Subcutaneous abdominal adipose tissue (tissue), 5 donors: ENCODE results near the gene IDI1.

Source experiments
- H3K27ac ChIP-seq: one replicate; pipeline ENCODE4 v1.7.0; 2013; ENCODE audit warnings: low read depth, mild to moderate bottlenecking, inconsistent platforms, low read length, moderate library complexity
- H3K27me3 ChIP-seq, 5 donors: one replicate each; pipeline ENCODE4 v1.7.0; 2013; ENCODE audit warnings: low read length in 5 of 5, inconsistent platforms in 1 of 5; ENCODE audit not compliant: control insufficient read depth in 5 of 5, insufficient read depth in 4 of 5
- H3K36me3 ChIP-seq, 5 donors: one replicate each; pipeline ENCODE4 v1.7.0; 2013; ENCODE audit warnings: low read length in 5 of 5; ENCODE audit not compliant: control insufficient read depth in 5 of 5, insufficient read depth in 5 of 5
- H3K4me1 ChIP-seq, 5 donors: one replicate each; pipeline ENCODE4 v1.7.0; 2013; ENCODE audit warnings: low read length in 5 of 5, mild to moderate bottlenecking in 3 of 5, moderate library complexity in 1 of 5; ENCODE audit not compliant: control insufficient read depth in 5 of 5, insufficient read depth in 5 of 5
- H3K4me3 ChIP-seq, 5 donors: one replicate each; pipeline ENCODE4 v1.7.0; 2013; ENCODE audit warnings: low read length in 5 of 5, low read depth in 1 of 5
- H3K9ac ChIP-seq, 5 donors: one replicate each; pipeline ENCODE4 v1.7.0; 2013; ENCODE audit warnings: low read length in 5 of 5, mild to moderate bottlenecking in 4 of 5, moderate library complexity in 3 of 5
- H3K9me3 ChIP-seq, 5 donors: one replicate each; pipeline ENCODE4 v1.7.0; 2013; ENCODE audit warnings: low read length in 5 of 5; ENCODE audit not compliant: control insufficient read depth in 5 of 5
- donor health status: healthy.
- donor health status: healthy.
- donor health status: healthy.
- donor health status: healthy.
- donor health status: healthy.

Gene IDI1

DNA sequence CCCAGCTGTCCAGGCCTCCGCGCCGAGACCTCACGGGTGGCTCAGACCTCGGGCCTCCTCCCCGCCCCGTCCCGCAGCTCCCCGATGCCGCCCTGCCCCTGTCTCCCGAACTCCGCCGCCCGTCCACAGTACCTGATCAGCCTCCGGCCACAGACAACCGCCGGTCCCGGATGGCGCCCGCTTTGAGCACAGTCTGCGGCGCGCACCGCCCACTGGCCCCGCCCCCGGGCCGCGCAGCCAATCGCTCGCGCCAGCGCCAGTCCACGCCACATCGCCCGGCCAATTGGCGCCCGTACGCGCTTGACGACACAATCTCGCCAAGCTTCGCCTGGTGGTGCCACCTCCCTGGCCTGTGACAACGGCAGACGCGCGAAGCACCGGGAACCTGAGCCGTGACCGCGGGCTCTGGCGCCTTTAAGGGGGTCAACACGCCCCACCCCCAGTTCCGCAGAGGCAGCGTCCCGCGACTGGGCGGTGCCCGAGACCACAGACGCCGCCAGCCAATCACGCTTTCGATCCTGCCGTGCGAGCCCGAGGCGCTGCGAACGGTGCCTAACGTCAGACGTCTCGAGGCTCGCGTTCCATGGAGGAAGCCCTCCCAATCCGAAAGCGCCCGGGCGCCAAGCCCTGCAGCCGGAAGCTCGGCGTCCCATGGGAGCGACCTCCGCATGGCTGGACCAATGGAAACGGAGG is at the start of gene IDI1:
IDI1 (minus strand) TSS at position 388 of the 693 bp plus-strand sequence; CDS start at position 272, 116 bp downstream.
- Histone ChIP-seq H3K27me3 (no peaks in the 10 kb centered on the region), H3K27ac (peak within 1 kb of the TSS; percentile 96), H3K4me1 (peaks cover 2 to 48% (median 42%) of the 10 kb centered on the region in 5 donors), H3K36me3 (peaks cover 12 to 27% (median 12%) of the 10 kb centered on the region in 5 donors), H3K9ac (peak within 1 kb of the TSS; percentile 71 to 92 (median 76)), H3K4me3 (peak within 1 kb of the TSS; percentile 85 to 97 (median 94)), H3K9me3 (no peaks in the 10 kb centered on the region)

DNA sequence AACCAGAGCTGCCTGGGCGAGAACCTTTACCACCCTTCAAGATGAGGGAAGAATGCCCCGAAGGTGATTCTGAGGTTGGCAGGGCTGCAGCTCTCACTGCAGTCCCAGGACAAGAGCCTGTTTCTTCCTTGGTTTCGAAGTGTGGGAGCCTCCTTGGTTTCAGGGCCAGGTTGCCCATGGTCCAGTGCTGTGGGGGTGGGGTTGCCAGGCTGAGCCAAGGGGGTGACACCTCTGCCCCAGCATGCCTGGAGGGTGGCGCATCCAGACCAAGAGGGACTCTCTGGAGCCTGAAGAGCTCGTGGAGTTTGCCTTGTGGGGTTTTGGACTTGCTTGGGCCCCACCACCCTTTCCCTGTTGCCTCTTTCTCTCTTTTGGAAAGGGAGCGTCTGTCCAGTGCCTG is 48.5 kb upstream of the IDI1 start:
- H3K4me3 ChIP-seq: no peak overlapping the region
- H3K27me3 ChIP-seq: no peaks in the 10 kb centered on the region
- peaks cover 16 to 91% (median 81%) of the 10 kb centered on the region in 5 donors for H3K36me3 ChIP-seq
- H3K9ac ChIP-seq: no peak overlapping the region
- peaks cover 0 to 7% (median 0%) of the 10 kb centered on the region in 5 donors for H3K4me1 ChIP-seq
- no peak overlapping the region for H3K27ac ChIP-seq
- peaks cover 0 to 3% (median 0%) of the 10 kb centered on the region in 5 donors for H3K9me3 ChIP-seq

DNA sequence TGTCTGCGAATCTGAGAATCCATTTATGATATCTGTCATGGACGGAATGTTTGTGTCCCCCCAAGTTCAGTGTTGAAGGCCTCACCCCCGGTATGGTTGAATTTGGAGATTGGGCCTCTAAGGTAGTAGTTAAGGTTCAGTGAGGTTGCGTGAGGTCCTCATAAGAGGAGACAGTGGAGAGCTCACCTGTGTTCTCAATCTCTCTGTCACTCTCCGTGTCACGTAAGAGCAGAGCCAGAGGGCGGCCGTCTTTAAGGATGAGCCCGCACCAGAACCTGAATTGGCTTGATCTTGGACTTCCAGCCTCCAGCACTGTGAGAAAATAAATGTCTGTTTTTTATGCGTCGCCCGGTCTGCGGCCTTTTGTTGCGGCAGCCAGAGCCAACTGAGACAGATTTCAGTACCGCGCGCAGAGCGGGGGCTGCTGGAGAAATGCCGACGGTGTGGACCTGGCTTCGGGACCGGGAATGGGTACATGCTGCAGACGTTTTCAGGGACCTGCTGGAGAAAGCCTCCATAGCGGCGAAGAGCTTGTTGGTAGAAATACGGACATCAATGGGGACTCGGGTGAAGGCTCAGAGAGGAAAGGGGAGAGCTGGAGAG is 47.5 kb upstream of the IDI1 start:
- H3K27ac ChIP-seq: no peak overlapping the region
- H3K4me3 ChIP-seq: no peak overlapping the region
- H3K36me3 ChIP-seq: peaks cover 16 to 85% (median 73%) of the 10 kb centered on the region in 5 donors
- H3K27me3 ChIP-seq: no peaks in the 10 kb centered on the region
- H3K9ac ChIP-seq: no peak overlapping the region
- no peaks in the 10 kb centered on the region for H3K4me1 ChIP-seq
- no peaks in the 10 kb centered on the region for H3K9me3 ChIP-seq

DNA sequence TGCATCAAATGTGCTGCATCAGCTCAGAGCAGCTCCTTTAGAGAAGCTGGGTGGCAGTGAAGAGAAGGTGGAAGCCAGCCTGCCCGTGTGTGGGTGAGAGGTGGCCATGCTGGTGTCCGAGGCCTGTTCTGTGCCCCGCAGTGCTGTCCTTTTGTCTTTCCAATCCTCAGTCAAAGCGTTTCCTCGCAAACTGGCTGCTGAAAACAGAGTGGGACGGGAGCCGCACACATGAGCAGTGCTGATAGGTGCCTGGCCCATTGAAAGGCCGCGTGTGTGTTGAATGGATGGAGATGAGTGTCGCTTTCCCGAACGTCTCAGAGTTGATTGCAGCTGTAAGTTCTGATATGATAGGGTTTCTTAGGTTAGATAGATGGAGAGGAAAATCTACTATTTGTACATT is 46.6 kb upstream of the IDI1 start:
- Histone ChIP-seq H3K4me1 (no peaks in the 10 kb centered on the region), H3K9me3 (no peaks in the 10 kb centered on the region), H3K27me3 (no peaks in the 10 kb centered on the region), H3K9ac (no peak overlapping the region), H3K4me3 (no peak overlapping the region), H3K36me3 (peaks cover 16 to 85% (median 73%) of the 10 kb centered on the region in 5 donors), H3K27ac (no peak overlapping the region)

DNA sequence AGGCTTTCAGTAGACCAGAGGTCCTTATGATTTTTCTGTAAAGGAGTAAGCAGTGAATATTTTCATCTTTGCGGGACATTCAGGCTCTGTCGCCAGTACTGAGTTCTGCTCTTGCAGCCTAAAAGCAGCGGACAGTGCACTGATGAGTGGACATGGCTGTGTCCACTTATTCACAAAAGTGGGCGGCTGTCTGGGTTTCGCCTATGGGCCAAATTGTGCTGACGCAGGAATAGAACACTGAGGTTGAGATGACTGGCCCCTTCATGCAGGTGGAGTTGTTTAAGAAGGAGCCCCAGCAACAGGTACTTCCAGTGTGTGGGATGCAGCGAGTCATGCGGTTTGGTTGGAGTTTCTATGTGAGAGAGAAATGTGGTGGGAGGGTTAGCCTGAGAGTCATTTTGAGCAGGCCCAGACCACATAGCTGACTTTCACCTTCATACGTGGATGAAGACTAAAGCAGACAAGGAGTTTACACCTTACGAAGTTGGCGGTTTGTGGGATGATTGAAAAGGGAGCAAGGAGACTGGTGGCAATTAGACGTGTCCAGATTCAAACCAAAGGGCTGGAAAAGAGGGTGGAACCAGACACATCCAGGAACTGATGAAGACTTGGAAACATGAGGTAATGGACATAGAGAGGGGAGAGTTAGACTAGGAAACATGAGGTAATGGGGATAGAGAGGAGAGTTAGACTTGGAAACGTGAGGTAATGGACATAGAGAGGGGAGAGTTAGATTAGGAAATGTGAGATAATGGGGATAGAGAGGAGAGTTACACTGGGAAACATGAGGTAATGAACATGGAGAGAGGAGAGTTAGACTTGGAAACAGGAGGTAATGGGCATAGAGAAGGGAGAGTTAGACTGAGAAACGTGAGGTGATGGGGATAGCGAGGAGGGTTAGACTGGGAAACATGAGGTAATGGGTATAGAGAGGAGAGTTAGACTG is 45.5 kb upstream of the IDI1 start:
- no peaks in the 10 kb centered on the region for H3K27me3 ChIP-seq
- no peak overlapping the region for H3K27ac ChIP-seq
- no peak overlapping the region for H3K9ac ChIP-seq
- H3K4me1 ChIP-seq: peaks cover 0 to 2% (median 0%) of the 10 kb centered on the region in 5 donors
- no peaks in the 10 kb centered on the region for H3K9me3 ChIP-seq
- peaks cover 16 to 85% (median 72%) of the 10 kb centered on the region in 5 donors for H3K36me3 ChIP-seq
- no peak overlapping the region for H3K4me3 ChIP-seq

DNA sequence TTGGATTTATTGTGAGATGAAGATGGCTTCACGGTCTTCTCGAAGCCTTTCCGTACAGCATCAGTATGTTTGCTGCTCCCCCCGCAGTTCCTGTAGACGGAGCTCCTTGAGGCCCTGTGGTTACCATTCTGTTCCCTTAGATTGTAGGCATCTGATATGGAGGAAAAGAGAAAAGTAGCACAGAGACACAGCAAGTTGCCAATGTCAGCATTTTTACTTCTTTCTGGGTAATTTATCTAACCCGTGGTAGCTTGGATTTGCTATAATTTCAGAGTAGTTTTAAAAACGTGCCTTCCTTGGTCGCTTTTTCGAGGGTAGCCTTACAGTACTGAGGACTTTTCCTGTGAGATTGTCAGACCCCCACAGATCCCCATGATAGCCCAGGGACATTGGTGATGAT is 44.8 kb upstream of the IDI1 start:
- H3K27me3 ChIP-seq: no peaks in the 10 kb centered on the region
- H3K9ac ChIP-seq: no peak overlapping the region
- H3K9me3 ChIP-seq: no peaks in the 10 kb centered on the region
- H3K4me3 ChIP-seq: no peak overlapping the region
- no peak overlapping the region for H3K27ac ChIP-seq
- H3K4me1 ChIP-seq: peaks cover 0 to 8% (median 0%) of the 10 kb centered on the region in 5 donors
- H3K36me3 ChIP-seq: peaks cover 13 to 85% (median 72%) of the 10 kb centered on the region in 5 donors

DNA sequence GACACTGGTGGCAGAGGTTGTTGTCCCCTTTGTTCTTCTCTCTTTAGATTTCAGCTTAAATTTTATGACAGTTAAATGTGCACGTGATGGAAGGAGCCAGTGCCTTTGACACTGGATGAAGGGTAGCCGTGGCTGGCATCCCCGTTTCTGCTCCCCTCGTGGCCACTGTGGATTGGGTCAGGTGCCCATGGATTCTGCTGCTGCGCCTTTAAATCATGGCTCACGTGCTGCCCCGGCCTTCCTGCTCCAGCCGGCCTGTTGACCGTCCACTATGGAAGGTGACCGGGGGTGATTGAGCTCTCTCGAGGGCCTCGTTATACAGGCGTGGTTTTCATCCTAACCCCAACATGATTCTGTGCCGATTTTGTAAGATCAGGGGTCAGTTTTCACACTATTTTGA is 41.8 kb upstream of the IDI1 start:
- Histone ChIP-seq H3K27ac (no peak overlapping the region), H3K9me3 (no peaks in the 10 kb centered on the region), H3K9ac (no peak overlapping the region), H3K27me3 (no peaks in the 10 kb centered on the region), H3K4me3 (no peak overlapping the region), H3K36me3 (peaks cover 26 to 87% (median 76%) of the 10 kb centered on the region in 5 donors), H3K4me1 (peaks cover 0 to 8% (median 0%) of the 10 kb centered on the region in 5 donors)

DNA sequence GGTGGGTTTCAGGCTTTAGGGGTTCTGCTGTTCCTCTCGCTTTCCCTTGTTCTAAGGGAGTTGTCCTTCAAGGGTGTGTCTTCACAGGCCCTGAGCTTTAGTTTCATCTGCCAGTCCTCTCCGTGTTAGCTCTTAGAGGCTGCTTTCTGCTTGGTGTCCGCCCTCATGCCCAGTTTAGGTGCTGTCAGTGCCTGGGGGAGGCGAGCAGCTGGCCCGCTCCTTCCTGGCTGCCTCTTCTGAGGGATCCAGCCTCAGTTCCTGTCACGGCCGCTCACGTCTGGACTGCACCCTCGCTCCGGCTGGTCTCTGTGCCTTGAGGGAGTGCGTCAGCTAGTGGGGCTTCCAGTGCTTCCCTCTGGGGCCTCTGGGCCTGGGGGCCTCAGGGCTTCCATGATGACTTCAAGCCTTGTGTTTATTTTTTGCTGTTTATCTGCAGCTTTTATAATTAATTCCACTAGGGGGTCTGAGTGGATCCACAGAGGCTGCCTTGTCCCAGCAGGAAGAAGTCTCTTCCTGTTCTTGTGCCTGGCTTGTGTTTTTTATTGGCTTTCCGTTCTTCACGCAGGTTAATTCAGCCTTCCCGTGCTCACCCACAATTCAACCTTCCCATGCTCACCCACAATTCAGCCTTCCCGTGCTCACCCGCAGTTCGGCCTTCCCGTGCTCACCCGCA is 40.2 kb upstream of the IDI1 start:
- Histone ChIP-seq H3K36me3 (peaks cover 23 to 86% (median 77%) of the 10 kb centered on the region in 5 donors), H3K4me3 (no peak overlapping the region), H3K4me1 (peaks cover 0 to 8% (median 0%) of the 10 kb centered on the region in 5 donors), H3K9ac (no peak overlapping the region), H3K9me3 (no peaks in the 10 kb centered on the region), H3K27ac (no peak overlapping the region), H3K27me3 (no peaks in the 10 kb centered on the region)

DNA sequence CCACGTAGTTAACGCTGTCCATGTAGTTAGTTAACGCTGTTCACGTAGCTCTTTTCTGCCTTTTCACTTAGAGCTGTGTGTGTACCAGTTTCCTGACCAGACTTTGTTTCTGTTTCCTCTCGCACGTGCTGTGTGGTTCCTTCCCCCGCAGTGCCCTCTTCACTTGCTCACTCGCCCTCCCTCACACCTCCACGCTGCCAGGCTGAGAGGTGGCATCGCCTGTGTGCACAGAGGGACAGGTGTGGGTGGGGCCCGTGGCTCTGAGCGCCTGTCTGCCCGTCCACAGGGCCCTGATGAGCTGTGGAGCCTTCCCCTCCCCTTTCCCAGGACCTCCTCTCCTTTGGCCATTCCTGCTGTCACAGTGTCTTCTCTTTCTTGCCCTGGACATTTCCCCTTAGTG is 37.9 kb upstream of the IDI1 start:
- H3K9me3 ChIP-seq: no peaks in the 10 kb centered on the region
- H3K27ac ChIP-seq: no peak overlapping the region
- peaks cover 19 to 96% (median 86%) of the 10 kb centered on the region in 5 donors for H3K36me3 ChIP-seq

More for the DNA sequence above, 37.9 kb upstream of the IDI1 start:
- no peak overlapping the region for H3K9ac ChIP-seq
- H3K4me1 ChIP-seq: peaks cover 0 to 8% (median 0%) of the 10 kb centered on the region in 5 donors
- H3K4me3 ChIP-seq: no peak overlapping the region
- H3K27me3 ChIP-seq: no peaks in the 10 kb centered on the region
